Lower leg skin (tissue), 3 donors: ENCODE results near the gene TFEB.

Source experiments
- POLR2A ChIP-seq, 2 donors: fragments of 450-650 bp; IDR thresholded peaks; one replicate each; pipeline ENCODE4 v1.6.1; 2016 to 2017; ENCODE audit warnings: antibody characterized with exemption in 2 of 2, mild to moderate bottlenecking in 1 of 2, moderate library complexity in 1 of 2
- TF ChIP-seq, protein P1 (sequence below), 3 donors: fragments of 450-650 bp; IDR thresholded peaks; one replicate each; pipeline ENCODE4 v1.5.1; 2016; ENCODE audit warnings: antibody characterized with exemption in 3 of 3, mild to moderate bottlenecking in 3 of 3, moderate library complexity in 2 of 3

DNA sequence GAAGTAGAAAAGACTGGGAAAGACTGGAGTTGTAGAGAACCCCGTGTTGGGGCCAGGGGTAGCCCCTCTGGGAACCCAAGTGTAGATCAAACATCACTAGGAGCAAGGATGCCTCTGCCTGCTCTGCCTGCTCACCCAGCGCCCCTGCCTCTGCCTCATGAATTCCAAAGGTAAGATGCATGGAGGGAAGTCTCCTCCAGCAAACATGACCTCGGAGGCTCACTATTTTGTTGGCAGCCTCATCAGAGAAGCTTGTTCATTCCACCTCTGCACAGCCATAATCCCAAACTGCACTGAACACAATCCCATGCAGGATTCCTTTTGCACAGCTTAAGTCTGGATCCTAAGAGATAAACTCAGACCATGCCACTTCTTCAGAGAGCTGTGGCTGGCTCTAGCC lies 39.4 kb upstream of the TFEB start:
- TF ChIP-seq, protein P1, sequence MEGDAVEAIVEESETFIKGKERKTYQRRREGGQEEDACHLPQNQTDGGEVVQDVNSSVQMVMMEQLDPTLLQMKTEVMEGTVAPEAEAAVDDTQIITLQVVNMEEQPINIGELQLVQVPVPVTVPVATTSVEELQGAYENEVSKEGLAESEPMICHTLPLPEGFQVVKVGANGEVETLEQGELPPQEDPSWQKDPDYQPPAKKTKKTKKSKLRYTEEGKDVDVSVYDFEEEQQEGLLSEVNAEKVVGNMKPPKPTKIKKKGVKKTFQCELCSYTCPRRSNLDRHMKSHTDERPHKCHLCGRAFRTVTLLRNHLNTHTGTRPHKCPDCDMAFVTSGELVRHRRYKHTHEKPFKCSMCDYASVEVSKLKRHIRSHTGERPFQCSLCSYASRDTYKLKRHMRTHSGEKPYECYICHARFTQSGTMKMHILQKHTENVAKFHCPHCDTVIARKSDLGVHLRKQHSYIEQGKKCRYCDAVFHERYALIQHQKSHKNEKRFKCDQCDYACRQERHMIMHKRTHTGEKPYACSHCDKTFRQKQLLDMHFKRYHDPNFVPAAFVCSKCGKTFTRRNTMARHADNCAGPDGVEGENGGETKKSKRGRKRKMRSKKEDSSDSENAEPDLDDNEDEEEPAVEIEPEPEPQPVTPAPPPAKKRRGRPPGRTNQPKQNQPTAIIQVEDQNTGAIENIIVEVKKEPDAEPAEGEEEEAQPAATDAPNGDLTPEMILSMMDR (IDR thresholded peaks at IDR 0.05): no peak
- no peak for TF ChIP-seq POLR2A (IDR thresholded peaks at IDR 0.05)
